SW480 (cell line): Measurements from ENCODE around the gene CETN3.
"Not testable (repeated sequence)": the region's sequence is repeated elsewhere in the genome, so short reads cannot be mapped to it uniquely, and the experiment has no call there.

Experiments
- DNase-seq: peaks from one replicate; pipeline ENCODE4 v3.0.0-alpha.2; 2016; ENCODE audit warnings: low spot score

Gene CETN3

GRCh38 chr5:90383903-90384302 lies 25.7 kb downstream of the CETN3 start:
- DNase-seq = no peak

GRCh38 chr5:90381213-90381929 lies 28.2 kb downstream of the CETN3 start:
- DNase-seq = no peak

- no peak for DNase-seq
These were observed 29.9 kb downstream of the CETN3 start for GRCh38 chr5:90379652-90380051.

GRCh38 chr5:90378752-90379151 lies 30.8 kb downstream of the CETN3 start:
- no peak for DNase-seq

GRCh38 chr5:90371269-90371668 lies 38.3 kb downstream of the CETN3 start:
- not testable (repeated sequence) for DNase-seq

GRCh38 chr5:90368454-90369246 lies 40.9 kb downstream of the CETN3 start:
- DNase-seq = no peak

GRCh38 chr5:90367879-90368278 lies 41.7 kb downstream of the CETN3 start:
- no peak for DNase-seq

- no peak for DNase-seq
These were observed 42.6 kb downstream of the CETN3 start for GRCh38 chr5:90366948-90367347.

- DNase-seq = no peak
These were observed 44.2 kb downstream of the CETN3 start for GRCh38 chr5:90365328-90365727.

GRCh38 chr5:90359073-90359920 lies 50.3 kb downstream of the CETN3 start:
- no peak for DNase-seq

GRCh38 chr5:90356622-90357021 lies 52.9 kb downstream of the CETN3 start:
- no peak for DNase-seq

GRCh38 chr5:90356176-90356575 lies 53.4 kb downstream of the CETN3 start:
- no peak for DNase-seq

- no peak for DNase-seq
These were observed 53.9 kb downstream of the CETN3 start for GRCh38 chr5:90355635-90356034.

- DNase-seq = no peak
These were observed 56.3 kb downstream of the CETN3 start for GRCh38 chr5:90353254-90353653.

GRCh38 chr5:90351101-90351500 lies 58.5 kb downstream of the CETN3 start:
- no peak for DNase-seq

GRCh38 chr5:90347462-90347861 lies 62.1 kb downstream of the CETN3 start:
- DNase-seq = no peak

GRCh38 chr5:90345684-90346083 lies 63.9 kb downstream of the CETN3 start:
- no peak for DNase-seq

GRCh38 chr5:90344689-90345088 lies 64.9 kb downstream of the CETN3 start:
- no peak for DNase-seq

GRCh38 chr5:90343731-90344130 lies 65.8 kb downstream of the CETN3 start:
- DNase-seq = not testable (repeated sequence)

- DNase-seq = no peak
These were observed 67.0 kb downstream of the CETN3 start for GRCh38 chr5:90342576-90342975.
